Testis (tissue), 3 donors: ENCODE results near the gene LGI2. TPM values are rescaled to one million over a fixed set of nuclear protein-coding genes. Genes with fewer than 3 reads are reported as not detected.
A peak's percentile ranks its signal among the peaks of the same experiment; 100 is the strongest.

Source experiments
- DNase-seq: peaks from one replicate; pipeline ENCODE4 v3.0.0-alpha.2; 2019
- H3K27ac ChIP-seq, 2 donors: fragments of 200-600 bp; sonication (generic); one replicate each; pipeline ENCODE4 v1.5.1; 2019
- H3K27me3 ChIP-seq: fragments of 200-600 bp; sonication (generic); one replicate; pipeline ENCODE4 v1.5.1; 2019
- H3K36me3 ChIP-seq: fragments of 200-600 bp; sonication (generic); one replicate; pipeline ENCODE4 v1.5.1; 2017; ENCODE audit warnings: low read depth; ENCODE audit errors: missing control alignments
- H3K4me1 ChIP-seq: fragments of 200-600 bp; sonication (generic); one replicate; pipeline ENCODE4 v1.5.1; 2019
- H3K4me3 ChIP-seq, 2 donors: fragments of 200-600 bp; sonication (generic); one replicate each; pipeline ENCODE4 v1.5.1; 2017 to 2019
- H3K9me3 ChIP-seq: fragments of 200-600 bp; sonication (generic); one replicate; pipeline ENCODE4 v1.5.1; 2017
- POLR2A ChIP-seq: fragments of 450-650 bp; IDR thresholded peaks from one replicate; pipeline ENCODE4 v1.6.1; 2017; ENCODE audit warnings: antibody characterized with exemption, mild to moderate bottlenecking, moderate library complexity
- WGBS, 2 donors: methylation state at CpG; one replicate each; pipeline ENCODE4 v1.1.5; 2018; 5-methylcytosine and 5-hydroxymethylcytosine counted together
- intact Hi-C: fragments of 100-400 bp; cut with DNase I; formaldehyde crosslinking; loops from one replicate; pipeline ENCODE4 v1.15.1; 2023; ENCODE audit warnings: low total_unique reads
- polyA plus RNA-seq: library from polyadenylated mRNA; stranded (reverse); fragments of 350-450 nt; fragmentation: Illumina TruSeq; extraction: RNeasy Lipid Tissue Mini Kit (QIAGEN cat#74804); gene quantifications from one replicate; pipeline ENCODE4 v1.2.3, GENCODE V29; 2014; ENCODE audit warnings: low read depth, low replicate concordance; ENCODE audit not compliant: insufficient read depth
- total RNA-seq, 2 donors: library from RNA; depleted of rRNA; stranded (reverse); fragments of >200 nt; gene quantifications; one replicate each; pipeline ENCODE4 v1.2.3, GENCODE V29; 2016
- TF ChIP-seq, protein P1 (sequence below), 3 experiments: fragments of 450-650 bp in 2 of 3; fragments of 200-600 bp in 1 of 3; sonication (generic) in 1 of 3; IDR thresholded peaks; one replicate each; pipeline ENCODE4 v1.5.1; 2016 to 2019; ENCODE audit warnings: antibody characterized with exemption in 3 of 3, mild to moderate bottlenecking in 2 of 3, moderate library complexity in 1 of 3

LGI2 gene
- total and polyA plus RNA-seq, 3 donors from 2014 or later: 0.74 to 3.4 (median 0.87) TPM

- TF ChIP-seq POLR2A: no peak
- TF ChIP-seq, protein P1, sequence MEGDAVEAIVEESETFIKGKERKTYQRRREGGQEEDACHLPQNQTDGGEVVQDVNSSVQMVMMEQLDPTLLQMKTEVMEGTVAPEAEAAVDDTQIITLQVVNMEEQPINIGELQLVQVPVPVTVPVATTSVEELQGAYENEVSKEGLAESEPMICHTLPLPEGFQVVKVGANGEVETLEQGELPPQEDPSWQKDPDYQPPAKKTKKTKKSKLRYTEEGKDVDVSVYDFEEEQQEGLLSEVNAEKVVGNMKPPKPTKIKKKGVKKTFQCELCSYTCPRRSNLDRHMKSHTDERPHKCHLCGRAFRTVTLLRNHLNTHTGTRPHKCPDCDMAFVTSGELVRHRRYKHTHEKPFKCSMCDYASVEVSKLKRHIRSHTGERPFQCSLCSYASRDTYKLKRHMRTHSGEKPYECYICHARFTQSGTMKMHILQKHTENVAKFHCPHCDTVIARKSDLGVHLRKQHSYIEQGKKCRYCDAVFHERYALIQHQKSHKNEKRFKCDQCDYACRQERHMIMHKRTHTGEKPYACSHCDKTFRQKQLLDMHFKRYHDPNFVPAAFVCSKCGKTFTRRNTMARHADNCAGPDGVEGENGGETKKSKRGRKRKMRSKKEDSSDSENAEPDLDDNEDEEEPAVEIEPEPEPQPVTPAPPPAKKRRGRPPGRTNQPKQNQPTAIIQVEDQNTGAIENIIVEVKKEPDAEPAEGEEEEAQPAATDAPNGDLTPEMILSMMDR (IDR thresholded peaks at IDR 0.05): peak in 1 of 3 experiments; percentile 15
- H3K27ac ChIP-seq: no peak overlapping the region
- H3K27me3 ChIP-seq: no peaks in the 10 kb centered on the region
- intact Hi-C loops: no loop called here
- no peaks in the 10 kb centered on the region for H3K4me1 ChIP-seq
- H3K4me3 ChIP-seq: no peak overlapping the region
- WGBS, 2 donors: 74 to 79% methylated on average over 6 of the region's 6 CpGs
- DNase-seq: no peak
- H3K36me3 ChIP-seq: no peaks in the 10 kb centered on the region
- H3K9me3 ChIP-seq: no peaks in the 10 kb centered on the region
Observed at GRCh38 chr4:24984602-24985532, 45.9 kb downstream of the LGI2 start.

DNA sequence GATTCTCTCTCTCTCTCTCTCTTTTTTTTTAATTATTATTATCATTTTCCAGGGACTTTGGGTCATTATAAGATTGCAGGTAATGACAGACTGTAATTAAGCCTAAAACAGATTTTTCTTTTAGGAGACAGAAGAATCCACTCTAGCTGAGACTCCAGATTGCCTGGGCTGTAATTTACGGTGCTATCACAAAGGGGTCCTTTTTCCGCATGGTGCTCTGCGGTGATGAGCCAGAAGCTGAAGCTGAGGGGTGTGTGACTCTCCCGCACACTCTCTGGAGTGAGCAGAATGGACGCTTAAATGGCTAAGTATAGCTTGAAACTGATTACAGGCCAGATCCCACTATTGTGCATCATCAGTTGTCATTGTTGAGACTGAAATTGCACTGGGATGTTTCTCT lies 50.0 kb downstream of the LGI2 start:
- H3K9me3 ChIP-seq: no peaks in the 10 kb centered on the region
- intact Hi-C loops: no loop called here
- 66 to 74% methylated on average over 5 of the region's 5 CpGs for WGBS, 2 donors
- no peaks in the 10 kb centered on the region for H3K27me3 ChIP-seq
- H3K27ac ChIP-seq: no peak overlapping the region
- no peak for TF ChIP-seq POLR2A
- TF ChIP-seq, protein P1 (IDR thresholded peaks at IDR 0.05): no peak
- H3K4me3 ChIP-seq: no peak overlapping the region
- no peaks in the 10 kb centered on the region for H3K36me3 ChIP-seq
- DNase-seq: no peak
- no peaks in the 10 kb centered on the region for H3K4me1 ChIP-seq

DNA sequence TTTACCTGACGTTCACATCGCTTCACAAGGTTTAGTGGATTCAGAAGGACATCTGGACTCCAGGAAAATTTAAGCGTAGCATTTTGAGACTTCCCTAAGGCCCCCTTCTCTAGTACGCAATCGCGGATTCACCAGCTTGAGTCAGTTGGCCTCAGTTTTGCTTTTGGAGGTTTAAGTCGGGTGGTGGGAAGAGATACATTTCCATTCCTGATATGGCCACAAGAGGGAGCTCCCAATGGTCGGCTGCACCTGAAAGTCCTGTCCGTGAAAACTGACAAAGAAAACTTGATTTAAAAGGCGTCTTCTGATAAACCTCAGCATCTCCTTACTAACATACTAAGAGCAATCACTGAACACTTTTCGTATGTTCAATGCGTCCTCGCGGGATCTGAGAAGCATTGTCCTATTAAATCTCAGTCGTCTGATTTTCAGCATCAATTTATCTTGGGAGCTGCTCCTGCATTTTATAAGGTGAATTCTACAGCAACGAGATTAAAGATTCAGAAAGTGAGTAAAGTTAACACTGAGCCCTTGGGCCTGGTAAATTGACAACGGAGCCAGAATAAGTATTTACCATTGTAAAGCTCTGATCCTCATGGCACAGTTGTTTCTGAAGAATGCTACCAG lies 50.6 kb downstream of the LGI2 start:
- no peaks in the 10 kb centered on the region for H3K27me3 ChIP-seq
- no peak overlapping the region for H3K27ac ChIP-seq
- peak; percentile 79 for DNase-seq
- WGBS, 2 donors: 9% methylated on average over 17 of the region's 17 CpGs
- TF ChIP-seq POLR2A: no peak
- TF ChIP-seq, protein P1 (IDR thresholded peaks at IDR 0.05): peak; percentile 87 to 94 (median 90)
- H3K36me3 ChIP-seq: no peaks in the 10 kb centered on the region
- H3K4me1 ChIP-seq: no peaks in the 10 kb centered on the region
- no peak overlapping the region for H3K4me3 ChIP-seq
- no peaks in the 10 kb centered on the region for H3K9me3 ChIP-seq
- intact Hi-C loops: no loop called here

GRCh38 chr4:24979554-24979953 lies 51.2 kb downstream of the LGI2 start:
- no peak overlapping the region for H3K4me3 ChIP-seq
- no peaks in the 10 kb centered on the region for H3K27me3 ChIP-seq
- no peak overlapping the region for H3K27ac ChIP-seq

More at GRCh38 chr4:24979554-24979953, 51.2 kb downstream of the LGI2 start:
- TF ChIP-seq POLR2A: no peak
- TF ChIP-seq, protein P1 (IDR thresholded peaks at IDR 0.05): no peak
- no peaks in the 10 kb centered on the region for H3K36me3 ChIP-seq
- intact Hi-C loops: no loop called here
- WGBS, 2 donors: 62 to 64% methylated on average over 7 of the region's 7 CpGs
- DNase-seq: peak; percentile 33
- H3K9me3 ChIP-seq: no peaks in the 10 kb centered on the region
- no peaks in the 10 kb centered on the region for H3K4me1 ChIP-seq
